Calu3 (cell line): ENCODE measurements around the gene TRIM50. TPM values are rescaled to one million over a fixed set of nuclear protein-coding genes. Genes with fewer than 3 reads are reported as not detected.
"Not testable (repeated sequence)": the region's sequence is repeated elsewhere in the genome, so short reads cannot be mapped to it uniquely, and the experiment has no call there.

Experiments used
- Bru-seq: library from RNA; stranded (reverse); fragments of 400-500 nt; gene quantifications from one replicate; lab custom pipeline; 2021; lab: Mats Ljungman, UMichigan
- BruChase-seq, 2 experiments: library from RNA; stranded (reverse); fragments of 400-500 nt; gene quantifications; one replicate each; lab custom pipeline; 2021; lab: Mats Ljungman, UMichigan
- BruUV-seq: library from RNA; stranded (reverse); fragments of 400-500 nt; replicated peaks from 2 replicates; lab custom pipeline; 2021; lab: Mats Ljungman, UMichigan
- CTCF ChIA-PET: fragments of 300-600 bp; sonication (Branson Sonifier 250); formaldehyde crosslinking; loops from one replicate; lab custom pipeline; 2022; ENCODE audit warnings: antibody characterized with exemption; lab: Charles Lee
- DNase-seq: peaks from one replicate; pipeline ENCODE4 v3.0.0; 2022
- H3K27ac Mint-ChIP-seq: one replicate; pipeline ENCODE4 v1.8.0; 2022; ENCODE audit warnings: mixed read lengths; ENCODE audit not compliant: unreplicated experiment
- H3K27me3 Mint-ChIP-seq: one replicate; pipeline ENCODE4 v1.8.0; 2022; ENCODE audit warnings: mixed read lengths; ENCODE audit not compliant: unreplicated experiment
- H3K36me3 Mint-ChIP-seq: one replicate; pipeline ENCODE4 v1.8.0; 2022; ENCODE audit warnings: mild to moderate bottlenecking, moderate library complexity, mixed read lengths; ENCODE audit not compliant: insufficient read depth, unreplicated experiment
- H3K4me1 Mint-ChIP-seq: one replicate; pipeline ENCODE4 v1.8.0; 2022; ENCODE audit warnings: mild to moderate bottlenecking, low read depth, mixed read lengths; ENCODE audit not compliant: unreplicated experiment
- H3K4me3 Mint-ChIP-seq: one replicate; pipeline ENCODE4 v1.8.0; 2022; ENCODE audit warnings: mild to moderate bottlenecking, low read depth, moderate library complexity, mixed read lengths; ENCODE audit not compliant: unreplicated experiment
- H3K9me3 Mint-ChIP-seq: one replicate; pipeline ENCODE4 v1.8.0; 2022; ENCODE audit warnings: low read depth, mixed read lengths; ENCODE audit not compliant: unreplicated experiment
- intact Hi-C: fragments of 100-400 bp; cut with micrococcal nuclease; formaldehyde crosslinking; loops from one replicate; pipeline ENCODE4 v1.10.0; 2022; ENCODE audit not compliant: unreplicated experiment
- long read RNA-seq: library from polyadenylated mRNA; stranded (forward); transcript quantifications from one replicate; pipeline ENCODE4 v2.0.0, GENCODE V29; 2022
- total RNA-seq: library from RNA; stranded (reverse); gene quantifications from 2 replicates; pipeline ENCODE4 v1.2.3, GENCODE V29; 2022
- TF ChIP-seq, protein P1 (sequence below): fragments of 200-600 bp; IDR thresholded peaks from one replicate; pipeline ENCODE4 v1.8.0; 2022; ENCODE audit warnings: antibody characterized with exemption; ENCODE audit not compliant: unreplicated experiment

Gene TRIM50
- total RNA-seq (not detected in 2 replicates), Bru-seq, nascent RNA (not detected), BruChase-seq, experiment 1, labeled RNA remaining after a 6-hour chase (percentile 5 among the genes with signal in this experiment), BruChase-seq, experiment 2, labeled RNA remaining after a 2-hour chase (not detected)
- long read RNA-seq, result 0 reads

DNA sequence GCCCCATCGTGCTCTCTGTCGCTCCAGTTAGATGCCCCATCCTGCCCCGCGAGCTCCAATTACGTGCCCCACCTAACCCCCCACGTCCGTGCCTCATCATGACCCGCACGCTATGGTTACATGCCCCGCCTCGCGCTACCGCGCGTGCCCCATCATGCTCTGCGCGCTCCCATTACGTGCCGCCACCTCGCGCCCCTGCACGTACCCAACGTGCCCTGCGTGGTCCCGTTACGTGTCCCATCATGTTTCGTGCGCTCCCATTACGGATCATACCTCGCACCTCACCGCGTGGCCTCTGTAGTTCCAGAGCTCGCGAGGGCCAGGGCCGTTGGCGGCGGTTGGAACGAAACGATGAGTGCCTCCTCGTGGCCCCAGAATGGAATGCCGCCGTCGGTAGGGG lies at the start of gene TRIM50, which contains the start of gene FKBP6:
Gene TRIM50 (minus strand): TSS at position 161 of the 400 bp plus-strand sequence. CDS start 3,295 bp downstream, outside the sequence.
Gene FKBP6 (plus strand): TSS at position 240 of the 400 bp plus-strand sequence. CDS start 268 bp downstream, outside the sequence.
- BruUV-seq, intact Hi-C loops, H3K27ac Mint-ChIP-seq, H3K4me1 Mint-ChIP-seq, H3K36me3 Mint-ChIP-seq, H3K4me3 Mint-ChIP-seq, DNase-seq, H3K9me3 Mint-ChIP-seq, CTCF ChIA-PET: not testable (repeated sequence)
- peaks cover 32% of the 10 kb centered on the region for H3K27me3 Mint-ChIP-seq

DNA sequence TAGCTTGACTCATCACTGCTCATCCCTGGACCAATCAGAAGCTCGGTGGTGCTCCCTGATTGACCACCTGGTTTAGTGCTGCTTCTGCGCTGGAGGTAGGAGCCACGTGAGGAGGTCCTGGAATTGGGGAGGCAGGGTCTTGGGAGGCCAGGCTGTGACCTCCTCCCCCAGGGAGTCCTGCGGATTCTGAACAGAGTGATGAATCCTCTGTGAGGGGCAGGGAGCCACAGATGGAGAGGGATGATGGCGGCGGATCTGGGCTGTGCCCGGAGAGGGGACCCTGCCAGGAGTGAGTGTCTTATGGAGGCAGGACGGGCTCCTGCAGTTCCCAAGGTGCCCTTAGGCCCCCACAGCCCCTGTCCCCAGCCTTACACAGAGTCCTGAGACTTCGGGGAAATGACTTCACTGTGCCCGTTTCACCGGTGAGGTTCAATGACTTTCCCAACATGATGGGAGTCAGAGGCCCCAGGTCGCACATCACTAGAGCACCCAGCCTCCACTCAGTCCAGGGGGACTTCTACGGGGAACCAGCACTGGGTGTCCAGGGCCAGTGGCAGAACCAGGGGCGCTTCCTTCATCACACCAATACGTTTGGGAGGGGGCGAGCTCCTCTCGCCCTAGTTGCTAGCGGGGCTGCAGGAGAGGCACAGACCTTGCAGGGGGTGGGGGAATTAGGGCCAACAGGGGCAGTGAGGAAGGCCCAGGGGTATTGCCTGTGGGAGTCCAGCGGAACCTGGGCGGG lies 49.0 kb upstream of the TRIM50 start:
- CTCF ChIA-PET, result no interaction called here

DNA sequence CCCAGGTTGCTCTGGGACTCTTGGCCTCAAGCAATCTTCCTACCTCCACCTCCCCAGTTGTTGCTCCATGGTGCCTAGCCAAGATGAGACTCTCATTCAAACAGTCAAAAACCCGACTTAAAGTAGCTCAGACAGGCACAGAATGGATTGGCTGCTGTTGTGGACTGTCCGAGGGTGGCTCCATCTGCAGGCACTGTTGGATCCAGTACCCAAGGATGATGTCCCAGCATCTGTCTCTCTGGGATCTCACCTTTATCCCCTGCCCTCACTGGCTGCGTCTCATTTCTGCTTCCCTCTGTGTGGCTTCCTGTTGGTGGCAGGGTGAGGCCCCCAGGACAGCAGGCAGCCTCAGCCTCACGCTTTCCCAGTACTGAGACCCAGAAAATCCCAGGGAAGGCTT lies 48.4 kb upstream of the TRIM50 start:
- H3K27me3 Mint-ChIP-seq, result peaks cover 37% of the 10 kb centered on the region
- BruUV-seq, CTCF ChIA-PET, H3K9me3 Mint-ChIP-seq, H3K27ac Mint-ChIP-seq, intact Hi-C loops, DNase-seq, H3K36me3 Mint-ChIP-seq, H3K4me3 Mint-ChIP-seq, H3K4me1 Mint-ChIP-seq: not testable (repeated sequence)

More for the DNA sequence above, 49.0 kb upstream of the TRIM50 start:
- intact Hi-C loops, result no loop called here
- Mint-ChIP-seq H3K36me3 (no peaks in the 10 kb centered on the region), H3K9me3 (no peaks in the 10 kb centered on the region), H3K27ac (no peak overlapping the region), H3K27me3 (peaks cover 42% of the 10 kb centered on the region), H3K4me1 (no peaks in the 10 kb centered on the region), H3K4me3 (no peak overlapping the region)
- no TSS peak for BruUV-seq
- DNase-seq, result no peak
- TF ChIP-seq, protein P1, sequence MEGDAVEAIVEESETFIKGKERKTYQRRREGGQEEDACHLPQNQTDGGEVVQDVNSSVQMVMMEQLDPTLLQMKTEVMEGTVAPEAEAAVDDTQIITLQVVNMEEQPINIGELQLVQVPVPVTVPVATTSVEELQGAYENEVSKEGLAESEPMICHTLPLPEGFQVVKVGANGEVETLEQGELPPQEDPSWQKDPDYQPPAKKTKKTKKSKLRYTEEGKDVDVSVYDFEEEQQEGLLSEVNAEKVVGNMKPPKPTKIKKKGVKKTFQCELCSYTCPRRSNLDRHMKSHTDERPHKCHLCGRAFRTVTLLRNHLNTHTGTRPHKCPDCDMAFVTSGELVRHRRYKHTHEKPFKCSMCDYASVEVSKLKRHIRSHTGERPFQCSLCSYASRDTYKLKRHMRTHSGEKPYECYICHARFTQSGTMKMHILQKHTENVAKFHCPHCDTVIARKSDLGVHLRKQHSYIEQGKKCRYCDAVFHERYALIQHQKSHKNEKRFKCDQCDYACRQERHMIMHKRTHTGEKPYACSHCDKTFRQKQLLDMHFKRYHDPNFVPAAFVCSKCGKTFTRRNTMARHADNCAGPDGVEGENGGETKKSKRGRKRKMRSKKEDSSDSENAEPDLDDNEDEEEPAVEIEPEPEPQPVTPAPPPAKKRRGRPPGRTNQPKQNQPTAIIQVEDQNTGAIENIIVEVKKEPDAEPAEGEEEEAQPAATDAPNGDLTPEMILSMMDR, result no peak

DNA sequence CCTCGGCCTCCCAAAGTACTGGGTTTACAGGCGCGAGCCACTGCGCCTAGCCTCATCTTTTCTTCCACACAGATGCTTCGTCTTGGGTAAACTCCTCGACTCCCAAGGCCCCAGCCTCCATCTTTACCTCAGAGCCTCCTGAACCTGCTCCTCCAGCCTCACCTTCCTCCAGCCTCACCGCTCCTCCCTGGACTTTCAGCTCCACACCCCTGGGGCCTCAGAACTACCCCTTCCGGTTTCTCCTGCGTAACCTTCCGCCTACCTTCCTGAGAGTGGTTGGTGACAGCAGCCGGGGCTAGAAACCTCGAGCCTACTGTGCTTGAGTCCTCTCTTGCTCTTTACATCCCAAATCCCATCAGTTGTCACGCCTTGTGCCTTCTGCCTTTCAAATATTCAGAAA lies 45.9 kb upstream of the TRIM50 start:
- BruUV-seq, result no TSS peak

DNA sequence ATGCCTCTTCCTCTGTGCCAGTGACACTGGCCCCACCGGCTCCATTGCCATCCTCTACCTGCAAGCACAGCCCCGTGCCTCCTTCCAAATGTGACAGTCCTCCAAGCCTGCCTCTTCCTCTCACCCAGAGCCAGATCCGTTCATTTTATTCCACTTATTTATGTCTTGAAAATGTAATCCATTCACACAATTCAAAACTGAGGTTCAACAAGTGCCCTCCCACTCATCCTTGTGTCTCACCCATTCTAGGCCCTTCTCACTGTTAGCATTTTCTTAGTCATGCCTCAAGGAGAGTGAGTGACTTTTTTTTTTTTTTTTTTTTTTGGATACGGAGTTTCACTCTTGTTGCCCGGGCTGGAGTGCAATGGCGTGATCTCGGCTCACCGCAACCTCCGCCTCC lies 41.7 kb upstream of the TRIM50 start:
- TF ChIP-seq, protein P1, result no peak
- CTCF ChIA-PET, result interaction anchor here (0.5 kb wide), 1 partner anchor 31 kb away, joined by 4 read pairs; no protein-coding TSS in a partner anchor
- BruUV-seq, result no TSS peak

More for the DNA sequence above, 45.9 kb upstream of the TRIM50 start:
- no peak overlapping the region for H3K4me3 Mint-ChIP-seq
- CTCF ChIA-PET, result no interaction called here
- no peaks in the 10 kb centered on the region for H3K36me3 Mint-ChIP-seq
- H3K27me3 Mint-ChIP-seq, result peaks cover 30% of the 10 kb centered on the region
- TF ChIP-seq, protein P1, result no peak
- intact Hi-C loops, result no loop called here
- no peak for DNase-seq
- H3K9me3 Mint-ChIP-seq, result no peaks in the 10 kb centered on the region
- H3K4me1 Mint-ChIP-seq, result no peaks in the 10 kb centered on the region
- no peak overlapping the region for H3K27ac Mint-ChIP-seq

More for the DNA sequence above, 41.7 kb upstream of the TRIM50 start:
- Mint-ChIP-seq H3K27ac (no peak overlapping the region), H3K27me3 (peaks cover 13% of the 10 kb centered on the region), H3K9me3 (no peaks in the 10 kb centered on the region), H3K36me3 (no peaks in the 10 kb centered on the region), H3K4me3 (no peak overlapping the region), H3K4me1 (no peaks in the 10 kb centered on the region)
- no peak for DNase-seq
- intact Hi-C loops, result no loop called here
